GM13977 (cell line): ENCODE results near the gene SHROOM3.

Experiments used
- DNase-seq: peaks from one replicate; pipeline ENCODE4 v3.0.0; 2012; ENCODE audit warnings: low spot score
- CTCF ChIP-seq: IDR thresholded peaks from 2 replicates; pipeline ENCODE4 v1.5.1; 2012; ENCODE audit warnings: mild to moderate bottlenecking, control low read depth; ENCODE audit not compliant: insufficient read depth; ENCODE audit errors: extremely low read depth, missing control alignments
- in situ Hi-C: fragments of 300-500 bp; cut with MboI; formaldehyde crosslinking; loops from one replicate; pipeline ENCODE4 v1.12.0; 2022; ENCODE audit warnings: low sequenced_read_pairs, low pct_unique_long_range_greater_than_20kb, mixed read lengths, inconsistent platforms; ENCODE audit not compliant: unreplicated experiment

Gene SHROOM3

GRCh38 chr4:76758996-76759395 lies 324.0 kb downstream of the SHROOM3 start:
- no peak for TF ChIP-seq CTCF
- peak; percentile 29 for DNase-seq
- in situ Hi-C loops, result loop anchor here (10.0 kb wide), 1 partner anchor 324 kb away; the partner anchor contains the start of gene SHROOM3

- in situ Hi-C loops, result no loop called here
- DNase-seq, result no peak
- TF ChIP-seq CTCF, result no peak
These were observed 325.2 kb downstream of the SHROOM3 start for GRCh38 chr4:76760193-76760592.

GRCh38 chr4:76762137-76763130 lies 327.4 kb downstream of the SHROOM3 start:
- in situ Hi-C loops, result no loop called here
- DNase-seq, result no peak
- no peak for TF ChIP-seq CTCF

- DNase-seq, result no peak
- TF ChIP-seq CTCF, result no peak
- in situ Hi-C loops, result no loop called here
These were observed 329.2 kb downstream of the SHROOM3 start for GRCh38 chr4:76764251-76764650.

GRCh38 chr4:76765473-76766183 lies 330.6 kb downstream of the SHROOM3 start:
- in situ Hi-C loops, result no loop called here
- no peak for TF ChIP-seq CTCF
- DNase-seq, result no peak

DNA sequence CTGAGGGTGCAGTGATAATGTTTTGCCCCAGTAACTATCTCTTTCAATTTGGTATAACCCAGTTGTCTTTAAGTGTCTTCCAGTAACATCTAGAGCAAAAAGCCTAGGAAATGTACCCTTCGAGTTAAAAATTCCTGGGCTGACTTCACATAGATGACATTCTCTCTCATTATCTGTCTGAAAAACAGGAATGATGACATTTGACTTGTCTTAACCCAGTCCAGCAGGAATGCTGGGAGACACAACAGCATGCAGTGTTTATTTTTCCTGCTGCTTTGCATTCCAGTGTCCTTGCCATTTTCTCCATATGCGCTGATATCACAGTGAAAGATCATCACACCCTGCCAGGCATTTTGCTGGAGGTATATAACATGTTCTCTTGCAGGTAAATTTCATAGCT lies 333.0 kb downstream of the SHROOM3 start:
- in situ Hi-C loops, result no loop called here
- no peak for TF ChIP-seq CTCF
- no peak for DNase-seq
